ENCODE data around the gene DIP2B.

- TF ChIP-seq CTCF (conservative IDR thresholded peaks at IDR 0.05; ENCODE audit: low read length): no peak
- TF ChIP-seq EZH2phosphoT487 (IDR thresholded peaks at IDR 0.05; ENCODE audit: borderline replicate concordance, low read depth, low read length): no peak
These were observed 138.0 kb downstream of the DIP2B start for GRCh38 chr12:50642761-50643160.
